Brain microvascular endothelial cell (primary cell): ENCODE data around the gene MED27.

Experiments
- DNase-seq: peaks from one replicate; pipeline ENCODE4 v3.0.0-alpha.2; 2020
- H3K27ac ChIP-seq: fragments of 250-450 bp; sonication (Bioruptor Pico); 2 replicates; pipeline ENCODE4 v1.5.1; 2020; ENCODE audit warnings: mild to moderate bottlenecking, moderate library complexity
- H3K27me3 ChIP-seq: fragments of 250-450 bp; sonication (Bioruptor Pico); replicated peaks from 2 replicates; pipeline ENCODE4 v1.5.1; 2020; ENCODE audit warnings: mild to moderate bottlenecking
- H3K36me3 ChIP-seq: fragments of 250-450 bp; sonication (Bioruptor Pico); replicated peaks from 2 replicates; pipeline ENCODE4 v1.5.1; 2020; ENCODE audit warnings: mild to moderate bottlenecking
- H3K4me3 ChIP-seq: 2 replicates; pipeline ENCODE4 v1.5.1; 2011; ENCODE audit warnings: low read depth, mild to moderate bottlenecking, control low read depth, low read length, moderate library complexity
- CTCF ChIP-seq: IDR thresholded peaks from 2 replicates; pipeline ENCODE4 v1.5.1; 2011; ENCODE audit warnings: low read depth, mild to moderate bottlenecking, moderate library complexity, low read length, control low read depth, inconsistent platforms; ENCODE audit errors: missing control alignments
- in situ Hi-C: cut with HindIII; loops from 2 replicates; pipeline ENCODE4 v1.10.0; 2017; ENCODE audit warnings: low sequenced_read_pairs, low pct_ligation_motif_present

The MED27 gene

GRCh38 chr9:132025766-132026165, 53.9 kb downstream of the MED27 start:
- DNase-seq = no peak
- Histone ChIP-seq H3K36me3 (no peaks in the 10 kb centered on the region), H3K27me3 (no peaks in the 10 kb centered on the region), H3K27ac (no peak overlapping the region), H3K4me3 (no peak overlapping the region)
- TF ChIP-seq CTCF = no peak
- in situ Hi-C loops = no loop called here

GRCh38 chr9:132024589-132024988, 55.1 kb downstream of the MED27 start:
- H3K27me3 ChIP-seq = no peaks in the 10 kb centered on the region
- in situ Hi-C loops = no loop called here
- H3K27ac ChIP-seq = no peak overlapping the region
- no peaks in the 10 kb centered on the region for H3K36me3 ChIP-seq
- no peak for TF ChIP-seq CTCF
- no peak for DNase-seq
- H3K4me3 ChIP-seq = no peak overlapping the region

GRCh38 chr9:132023419-132024180, 56.1 kb downstream of the MED27 start:
- no peaks in the 10 kb centered on the region for H3K27me3 ChIP-seq
- no peak overlapping the region for H3K27ac ChIP-seq
- no peak for TF ChIP-seq CTCF
- in situ Hi-C loops = no loop called here
- no peak for DNase-seq
- H3K36me3 ChIP-seq = no peaks in the 10 kb centered on the region
- no peak overlapping the region for H3K4me3 ChIP-seq

- H3K4me3 ChIP-seq = no peak overlapping the region
- H3K27ac ChIP-seq = no peak overlapping the region
- no peaks in the 10 kb centered on the region for H3K36me3 ChIP-seq
- H3K27me3 ChIP-seq = no peaks in the 10 kb centered on the region
- in situ Hi-C loops = no loop called here
- DNase-seq = no peak
- no peak for TF ChIP-seq CTCF
Measured at GRCh38 chr9:132020820-132021510, 58.7 kb downstream of the MED27 start.

- Histone ChIP-seq H3K27ac (no peak overlapping the region), H3K36me3 (no peaks in the 10 kb centered on the region), H3K27me3 (no peaks in the 10 kb centered on the region), H3K4me3 (no peak overlapping the region)
- no peak for TF ChIP-seq CTCF
- in situ Hi-C loops = no loop called here
- DNase-seq = no peak
Measured at GRCh38 chr9:132020272-132020671, 59.4 kb downstream of the MED27 start.

- in situ Hi-C loops = no loop called here
- no peaks in the 10 kb centered on the region for H3K36me3 ChIP-seq
- TF ChIP-seq CTCF = no peak
Measured at GRCh38 chr9:132019702-132020101, 60.0 kb downstream of the MED27 start.

More at GRCh38 chr9:132019702-132020101, 60.0 kb downstream of the MED27 start:
- Histone ChIP-seq H3K27ac (no peak overlapping the region), H3K4me3 (no peak overlapping the region), H3K27me3 (no peaks in the 10 kb centered on the region)
- DNase-seq = no peak
